Neural progenitor cell (in vitro differentiated cells): ENCODE results near the gene RIMBP3C. TPM values are rescaled to one million over a fixed set of nuclear protein-coding genes. Genes with fewer than 3 reads are reported as not detected.
A peak's percentile ranks its signal among the peaks of the same experiment; 100 is the strongest.
"Not testable (repeated sequence)": the region's sequence is repeated elsewhere in the genome, so short reads cannot be mapped to it uniquely, and the experiment has no call there.

Experiments
- DNase-seq: peaks from one replicate; pipeline ENCODE4 v3.0.0-alpha.2; 2016; ENCODE audit warnings: low spot score
- H2AFZ ChIP-seq: fragments of 200-600 bp; sonication (generic); replicated peaks from 2 replicates; pipeline ENCODE4 v1.6.1; 2016; ENCODE audit warnings: antibody characterized with exemption
- H3F3A ChIP-seq: fragments of 200-600 bp; sonication (generic); 2 replicates; pipeline ENCODE4 v1.6.1; 2016; ENCODE audit warnings: antibody characterized with exemption, low read depth
- H3K27ac ChIP-seq: fragments of 200-600 bp; sonication (generic); 2 replicates; pipeline ENCODE4 v1.5.1; 2016; ENCODE audit warnings: mild to moderate bottlenecking
- H3K27me3 ChIP-seq: fragments of 200-600 bp; sonication (generic); 2 replicates; pipeline ENCODE4 v1.6.1; 2016; ENCODE audit warnings: mild to moderate bottlenecking, moderate library complexity
- H3K36me3 ChIP-seq: fragments of 200-600 bp; sonication (generic); 2 replicates; pipeline ENCODE4 v1.5.1; 2016
- H3K4me1 ChIP-seq: fragments of 200-600 bp; sonication (generic); 2 replicates; pipeline ENCODE4 v1.6.1; 2016; ENCODE audit warnings: mixed run types
- H3K4me2 ChIP-seq: fragments of 200-600 bp; sonication (generic); 2 replicates; pipeline ENCODE4 v1.6.1; 2016
- H3K4me3 ChIP-seq: fragments of 200-600 bp; sonication (generic); 2 replicates; pipeline ENCODE4 v1.5.1; 2016
- H3K79me2 ChIP-seq: fragments of 200-600 bp; sonication (generic); 2 replicates; pipeline ENCODE4 v1.6.1; 2016; ENCODE audit warnings: low read depth
- H3K9ac ChIP-seq: fragments of 200-600 bp; sonication (generic); 2 replicates; pipeline ENCODE4 v1.6.1; 2016
- H3K9me3 ChIP-seq: fragments of 200-600 bp; sonication (generic); 2 replicates; pipeline ENCODE4 v1.5.1; 2016; ENCODE audit warnings: low read depth
- H4K20me1 ChIP-seq: fragments of 200-600 bp; sonication (generic); 2 replicates; pipeline ENCODE4 v1.6.1; 2016; ENCODE audit warnings: low read depth
- H3K27ac Mint-ChIP-seq: 3 replicates; pipeline ENCODE4 v1.8.0; 2021; ENCODE audit warnings: mixed read lengths
- H3K27me3 Mint-ChIP-seq: 2 replicates; pipeline ENCODE4 v1.8.0; 2022; ENCODE audit warnings: low read depth, mild to moderate bottlenecking, inconsistent platforms, moderate library complexity, mixed read lengths; ENCODE audit not compliant: insufficient read depth
- H3K36me3 Mint-ChIP-seq: 3 replicates; pipeline ENCODE4 v1.8.0; 2021; ENCODE audit warnings: mixed read lengths
- H3K4me1 Mint-ChIP-seq: 3 replicates; pipeline ENCODE4 v1.8.0; 2021; ENCODE audit warnings: mixed read lengths
- H3K4me3 Mint-ChIP-seq: 3 replicates; pipeline ENCODE4 v1.8.0; 2021; ENCODE audit warnings: mild to moderate bottlenecking, moderate library complexity, mixed read lengths
- H3K9me3 Mint-ChIP-seq: 3 replicates; pipeline ENCODE4 v1.8.0; 2020; ENCODE audit warnings: mixed read lengths
- CTCF ChIP-seq: fragments of 200-600 bp; sonication (generic); IDR thresholded peaks from 2 replicates; pipeline ENCODE4 v1.5.1; 2017; ENCODE audit warnings: antibody characterized with exemption, mild to moderate bottlenecking
- EZH2 ChIP-seq: fragments of 200-600 bp; sonication (generic); IDR thresholded peaks from 2 replicates; pipeline ENCODE4 v1.6.1; 2017; ENCODE audit warnings: antibody characterized with exemption, mild to moderate bottlenecking, moderate library complexity
- EZH2phosphoT487 ChIP-seq: fragments of 200-600 bp; sonication (generic); IDR thresholded peaks from 2 replicates; pipeline ENCODE4 v1.6.1; 2017; ENCODE audit warnings: antibody characterized with exemption
- total RNA-seq: library from RNA; depleted of rRNA; stranded (reverse); fragments of >200 nt; gene quantifications from 2 replicates; pipeline ENCODE4 v1.2.3, GENCODE V29; 2015; ENCODE audit warnings: low replicate concordance

The RIMBP3C gene
- 0.81 and 1.2 TPM in 2 replicates for total RNA-seq

GRCh38 chr22:21551361-21551760 is at the start of gene RIMBP3C:
Gene RIMBP3C (minus strand): TSS chr22:21551461. CDS start chr22:21550976, 485 bp downstream.
- H3K36me3 Mint-ChIP-seq, H3K4me3 ChIP-seq, H3K9me3 ChIP-seq, H3K9ac ChIP-seq, H3K4me2 ChIP-seq, H3K27ac Mint-ChIP-seq, H4K20me1 ChIP-seq, H3K27ac ChIP-seq, H3K79me2 ChIP-seq, H3K4me3 Mint-ChIP-seq, DNase-seq, H3K36me3 ChIP-seq, H3K4me1 ChIP-seq, H3K27me3 ChIP-seq, H3K9me3 Mint-ChIP-seq, H3K4me1 Mint-ChIP-seq, H3K27me3 Mint-ChIP-seq, H3F3A ChIP-seq, H2AFZ ChIP-seq: not testable (repeated sequence)

- Histone ChIP-seq H3K9me3 (no peaks in the 10 kb centered on the region), H3K27me3 (no peaks in the 10 kb centered on the region), H4K20me1 (peaks cover 97% of the 10 kb centered on the region), H2AFZ (no peak overlapping the region), H3F3A (no peaks in the 10 kb centered on the region), H3K27ac (peak overlapping the region; percentile 46), H3K36me3 (peaks cover 3% of the 10 kb centered on the region), H3K4me1 (no peaks in the 10 kb centered on the region), H3K79me2 (peaks cover 100% of the 10 kb centered on the region), H3K9ac (no peak overlapping the region), H3K4me3 (no peak overlapping the region), H3K4me2 (no peak overlapping the region)
- peaks cover 12% of the 10 kb centered on the region for H3K4me1 Mint-ChIP-seq
- no peaks in the 10 kb centered on the region for H3K9me3 Mint-ChIP-seq
- H3K36me3 Mint-ChIP-seq: peaks cover 26% of the 10 kb centered on the region
- no peak overlapping the region for H3K4me3 Mint-ChIP-seq
- H3K27me3 Mint-ChIP-seq: peaks cover 4% of the 10 kb centered on the region
- no peak overlapping the region for H3K27ac Mint-ChIP-seq
- TF ChIP-seq CTCF (no peak), EZH2phosphoT487 (no peak), EZH2 (no peak)
- no peak for DNase-seq
Measured at GRCh38 chr22:21599053-21599893, 48.0 kb upstream of the RIMBP3C start.

- H3K9me3 Mint-ChIP-seq: no peaks in the 10 kb centered on the region
- Histone ChIP-seq H3K9ac (no peak overlapping the region), H3K27me3 (no peaks in the 10 kb centered on the region), H3K4me3 (no peak overlapping the region), H3K9me3 (no peaks in the 10 kb centered on the region), H3K4me1 (no peaks in the 10 kb centered on the region), H4K20me1 (peaks cover 97% of the 10 kb centered on the region), H3K4me2 (no peak overlapping the region), H2AFZ (no peak overlapping the region), H3K79me2 (peaks cover 100% of the 10 kb centered on the region), H3K36me3 (peaks cover 5% of the 10 kb centered on the region), H3F3A (no peaks in the 10 kb centered on the region), H3K27ac (no peak overlapping the region)
- DNase-seq: no peak
- H3K27ac Mint-ChIP-seq: no peak overlapping the region
- no peak overlapping the region for H3K4me3 Mint-ChIP-seq
- H3K36me3 Mint-ChIP-seq: peaks cover 36% of the 10 kb centered on the region
- peaks cover 4% of the 10 kb centered on the region for H3K27me3 Mint-ChIP-seq
- H3K4me1 Mint-ChIP-seq: peaks cover 12% of the 10 kb centered on the region
- TF ChIP-seq EZH2 (no peak), EZH2phosphoT487 (no peak), CTCF (no peak)
Measured at GRCh38 chr22:21598302-21598701, 47.0 kb upstream of the RIMBP3C start.

GRCh38 chr22:21596356-21597135 is 45.3 kb upstream of the RIMBP3C start:
- not testable (repeated sequence) for H3K9me3 Mint-ChIP-seq, H3K27ac Mint-ChIP-seq, H2AFZ ChIP-seq, H3K27me3 Mint-ChIP-seq, H3F3A ChIP-seq, H3K4me3 Mint-ChIP-seq, H3K4me1 Mint-ChIP-seq, H3K4me1 ChIP-seq, DNase-seq, H3K4me3 ChIP-seq, H3K9ac ChIP-seq, H3K27me3 ChIP-seq, H3K4me2 ChIP-seq, H3K9me3 ChIP-seq, H3K36me3 ChIP-seq, H3K27ac ChIP-seq
- H3K79me2 ChIP-seq: peaks cover 100% of the 10 kb centered on the region
- peaks cover 99% of the 10 kb centered on the region for H4K20me1 ChIP-seq
- H3K36me3 Mint-ChIP-seq: peaks cover 39% of the 10 kb centered on the region
